Erythroblast (primary cell): ENCODE data around the gene IRF7.
A peak's percentile ranks its signal among the peaks of the same experiment; 100 is the strongest.

Source experiments
- DNase-seq, 2 experiments: peaks; one replicate each; lab custom pipeline; 2025; lab: John Stamatoyannopoulos, UW
- GATA1 ChIP-seq: IDR thresholded peaks from 2 replicates; pipeline ENCODE4 v1.6.1; 2011; ENCODE audit warnings: low read depth, mild to moderate bottlenecking, control low read depth, low read length, moderate library complexity
- POLR2A ChIP-seq: IDR thresholded peaks from 2 replicates; pipeline ENCODE4 v1.6.1; 2011; ENCODE audit warnings: mild to moderate bottlenecking, low read length

The IRF7 gene

DNA sequence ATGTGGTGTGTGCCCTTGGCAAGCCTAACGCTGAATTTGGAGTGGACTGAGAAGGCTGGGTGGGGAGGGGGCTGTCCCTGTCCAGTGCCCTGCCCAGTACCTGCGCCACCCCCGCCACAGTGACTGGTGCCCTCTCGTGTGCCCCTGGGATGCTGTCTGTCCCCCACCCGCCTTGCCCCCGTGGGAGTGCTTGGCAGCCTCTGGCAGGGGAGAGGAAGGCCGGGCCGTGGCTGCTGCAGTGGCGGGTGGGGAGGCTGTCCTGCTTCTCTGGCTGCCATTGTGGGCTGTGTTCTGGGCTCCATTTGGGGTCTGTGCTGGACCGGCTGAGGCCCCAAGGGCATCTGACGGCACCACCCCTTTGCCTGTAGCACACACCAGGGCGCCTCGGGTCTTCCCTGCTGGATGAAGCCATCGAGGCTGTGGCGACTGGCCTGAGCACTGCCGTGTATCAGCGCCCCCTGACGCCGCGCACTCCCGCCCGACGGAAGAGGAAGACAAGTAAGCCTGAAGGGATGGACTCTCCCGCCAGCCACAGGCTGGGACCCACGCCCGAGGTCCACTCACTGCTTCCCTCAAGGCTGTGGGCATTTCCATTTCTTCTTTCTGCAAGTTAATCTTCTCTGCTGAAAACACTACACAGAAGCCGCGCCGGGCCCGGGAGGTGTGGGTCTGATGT is 17.6 kb downstream of the IRF7 start:
- DNase-seq = no peak
- no peak for TF ChIP-seq GATA1
- TF ChIP-seq POLR2A = no peak

DNA sequence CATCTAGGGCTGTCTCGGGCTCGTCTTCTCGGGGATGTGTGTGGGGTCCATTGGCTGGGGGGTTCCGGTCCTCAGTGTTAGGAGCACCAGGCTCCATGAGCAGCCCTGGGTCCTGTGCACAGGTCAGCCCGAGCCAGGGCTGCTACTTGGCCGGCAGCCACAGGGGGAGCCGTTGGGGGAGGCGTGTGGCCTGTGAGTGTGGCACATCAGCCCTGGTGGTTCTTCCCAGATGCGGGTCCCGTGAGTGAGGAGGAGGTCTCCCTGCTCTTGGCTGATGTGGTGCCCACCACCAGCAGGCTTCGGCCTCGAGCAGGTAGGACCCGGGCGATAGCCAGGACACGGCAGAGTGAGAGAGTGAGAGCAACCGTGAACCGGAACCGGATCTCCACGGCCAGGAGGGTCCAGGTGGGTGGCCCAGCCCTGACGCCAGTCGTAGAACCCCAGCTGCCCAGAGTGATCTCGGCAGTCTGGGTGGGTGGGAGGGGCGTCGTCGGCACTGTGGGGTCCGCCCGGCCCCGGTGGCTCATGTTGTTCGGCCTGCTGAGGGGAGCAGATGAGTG is 18.5 kb downstream of the IRF7 start:
- DNase-seq = no peak
- TF ChIP-seq POLR2A = no peak
- TF ChIP-seq GATA1 = no peak

DNA sequence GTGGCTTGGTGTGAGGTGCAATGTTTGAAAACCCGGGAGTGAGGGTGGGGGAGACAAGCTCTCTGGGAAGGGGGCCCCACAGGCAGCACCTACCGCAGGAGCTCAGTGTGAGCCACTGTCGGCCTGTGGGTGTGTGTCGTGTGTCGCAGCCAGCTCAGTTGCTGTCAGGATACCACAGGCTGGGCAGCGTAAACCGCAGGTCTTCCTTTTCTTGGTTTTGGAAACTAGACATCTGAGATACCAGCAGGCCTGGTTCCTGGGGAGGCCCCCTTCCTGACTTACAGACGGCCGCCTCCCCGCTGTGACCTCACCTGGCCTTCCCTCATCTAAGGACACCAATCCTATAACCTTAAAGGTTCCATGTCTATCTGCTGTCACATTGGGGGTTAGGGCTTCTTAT is 19.4 kb downstream of the IRF7 start:
- no peak for TF ChIP-seq POLR2A
- TF ChIP-seq GATA1 = no peak
- DNase-seq = no peak

DNA sequence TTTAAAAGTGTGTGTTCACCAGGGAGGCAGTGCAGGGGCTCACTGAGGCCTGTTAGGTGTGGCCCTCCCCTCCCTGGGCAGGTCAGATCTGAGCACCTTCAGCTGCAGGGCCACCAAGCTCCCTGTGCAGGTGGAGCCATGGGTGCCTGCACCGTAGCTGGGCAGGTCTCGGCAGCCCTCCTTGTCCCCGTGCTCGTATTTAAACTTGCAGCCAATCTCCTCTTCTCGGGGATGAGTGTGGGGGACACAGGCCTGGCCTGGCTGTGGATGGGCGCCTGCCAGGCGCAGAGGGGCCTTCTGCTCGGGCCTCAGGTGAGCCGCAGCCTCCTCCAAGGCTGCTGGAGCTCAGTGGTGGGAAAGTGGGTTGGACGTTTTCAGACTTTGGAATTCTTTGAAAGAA is 20.4 kb downstream of the IRF7 start:
- TF ChIP-seq GATA1 (no peak), POLR2A (no peak)
- DNase-seq = no peak

DNA sequence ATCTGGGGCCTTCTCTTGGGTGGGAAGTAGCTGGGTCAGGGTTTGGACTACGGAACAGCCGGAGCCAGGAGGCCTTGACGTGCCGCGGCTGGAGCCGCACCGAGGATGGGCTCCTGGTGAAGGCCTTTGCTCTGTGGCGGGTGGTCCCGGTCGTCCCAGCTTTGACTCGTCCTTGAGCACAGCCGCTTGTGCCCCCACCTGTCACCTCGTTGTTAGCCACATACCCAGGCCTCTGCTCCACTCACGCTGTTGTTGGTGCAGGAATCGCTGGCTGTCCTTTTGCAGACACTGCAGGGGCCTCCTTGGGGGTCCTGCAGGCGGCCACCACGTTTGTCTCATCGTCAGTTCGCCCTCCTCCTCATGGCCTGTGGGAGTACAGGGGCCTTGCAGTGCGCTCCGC is 22.4 kb downstream of the IRF7 start:
- DNase-seq = no peak
- TF ChIP-seq GATA1 (no peak), POLR2A (no peak)

DNA sequence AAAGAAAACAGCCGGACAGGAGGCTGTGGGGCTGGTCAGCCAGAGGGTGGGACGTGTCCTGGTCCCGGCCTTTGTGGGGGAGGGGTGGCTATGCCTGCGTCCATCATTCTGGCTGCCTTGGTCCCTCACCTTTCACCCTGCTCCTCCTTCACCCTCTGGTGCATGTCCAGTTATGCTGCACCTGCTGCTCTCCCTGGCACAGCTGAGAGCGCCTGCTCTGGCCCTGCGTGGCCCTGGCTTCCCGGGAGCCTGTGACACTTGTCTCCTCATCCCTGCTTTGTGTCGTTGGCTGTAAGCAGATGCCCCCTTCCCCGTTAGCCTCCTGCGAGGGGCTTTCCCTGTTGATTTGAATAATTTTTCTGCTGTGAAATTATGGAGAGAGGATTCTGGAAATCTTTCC is 22.8 kb downstream of the IRF7 start:
- TF ChIP-seq POLR2A (no peak), GATA1 (no peak)
- no peak for DNase-seq

DNA sequence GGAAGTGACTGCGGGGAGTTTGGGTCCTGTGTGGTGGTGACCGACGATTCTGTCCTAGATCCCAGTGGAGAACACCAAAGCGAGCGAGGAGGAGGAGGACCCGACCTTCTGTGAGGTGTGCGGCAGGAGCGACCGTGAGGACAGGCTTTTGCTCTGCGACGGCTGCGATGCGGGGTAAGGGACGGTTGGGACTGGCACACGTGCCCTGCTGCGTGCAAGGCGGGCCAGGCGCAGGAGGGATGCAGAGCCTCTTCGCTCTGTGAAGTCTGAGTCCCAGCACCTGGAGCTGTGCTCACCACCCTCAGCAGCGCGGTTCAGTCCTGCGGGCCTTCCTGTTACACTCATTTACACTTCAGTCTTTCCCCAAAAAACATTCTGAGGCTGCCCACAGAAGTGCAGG is 23.2 kb downstream of the IRF7 start:
- no peak for DNase-seq
- no peak for TF ChIP-seq POLR2A
- TF ChIP-seq GATA1 = no peak

DNA sequence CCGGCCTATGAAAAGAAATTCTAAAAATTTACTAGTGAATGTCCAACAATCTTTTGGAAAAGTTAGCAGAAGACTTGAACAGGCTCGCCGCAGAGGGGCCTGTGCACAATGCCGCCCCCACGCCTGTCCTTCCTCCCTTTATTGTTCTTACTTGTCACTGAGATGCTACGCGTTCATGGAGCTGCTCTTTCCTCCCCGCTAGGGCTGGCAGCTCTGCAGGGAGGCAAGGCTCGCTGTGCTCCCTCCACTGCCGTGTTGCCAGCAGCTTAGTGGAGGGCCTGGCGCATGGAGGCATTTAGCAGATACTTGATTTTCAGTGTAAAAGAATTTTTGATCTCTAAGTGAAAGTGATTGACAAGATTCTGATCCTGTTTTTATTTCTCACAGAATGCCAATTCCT is 24.8 kb downstream of the IRF7 start:
- no peak for DNase-seq
- TF ChIP-seq POLR2A (no peak), GATA1 (no peak)

DNA sequence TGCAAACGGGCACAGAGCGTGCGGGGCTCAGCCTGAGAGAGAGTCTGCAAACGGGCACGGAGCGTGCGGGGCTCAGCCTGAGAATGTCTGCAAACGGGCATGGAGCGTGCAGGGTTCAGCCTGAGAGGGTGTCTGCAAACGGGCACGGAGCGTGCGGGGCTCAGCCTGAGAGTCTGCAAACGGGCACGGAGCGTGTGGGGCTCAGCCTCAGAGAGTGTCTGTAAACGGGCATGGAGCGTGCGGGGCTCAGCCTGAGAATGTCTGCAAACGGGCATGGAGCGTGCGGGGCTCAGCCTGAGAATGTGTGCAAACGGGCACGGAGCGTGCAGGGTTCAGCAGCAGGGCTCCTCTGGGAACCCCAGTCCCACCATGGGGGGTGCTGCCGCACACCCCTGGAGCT is 26.0 kb downstream of the IRF7 start:
- DNase-seq = no peak
- TF ChIP-seq GATA1 = no peak
- TF ChIP-seq POLR2A = no peak

DNA sequence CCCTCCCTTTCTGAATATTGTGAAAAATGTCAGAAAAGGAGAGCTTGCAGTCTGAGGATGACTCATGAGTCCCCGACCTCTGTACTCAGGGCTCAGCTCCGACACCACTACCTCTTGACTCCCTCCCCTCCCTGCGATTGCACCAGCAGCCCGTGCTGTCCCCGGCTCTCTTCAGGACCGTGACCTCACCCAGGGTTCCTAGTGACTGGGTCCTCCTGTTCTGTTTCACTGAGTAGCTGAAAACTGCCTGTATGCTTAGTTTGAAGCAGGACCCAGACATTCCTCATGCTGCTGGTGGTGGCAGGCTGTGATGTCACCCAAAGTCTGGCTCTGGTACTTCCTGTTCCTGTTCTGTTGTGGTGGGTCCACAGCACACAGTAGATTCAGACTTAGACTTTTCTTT is 27.8 kb downstream of the IRF7 start:
- DNase-seq = peak in 1 of 2 experiments; percentile 31
- TF ChIP-seq POLR2A = no peak
- TF ChIP-seq GATA1 = no peak

DNA sequence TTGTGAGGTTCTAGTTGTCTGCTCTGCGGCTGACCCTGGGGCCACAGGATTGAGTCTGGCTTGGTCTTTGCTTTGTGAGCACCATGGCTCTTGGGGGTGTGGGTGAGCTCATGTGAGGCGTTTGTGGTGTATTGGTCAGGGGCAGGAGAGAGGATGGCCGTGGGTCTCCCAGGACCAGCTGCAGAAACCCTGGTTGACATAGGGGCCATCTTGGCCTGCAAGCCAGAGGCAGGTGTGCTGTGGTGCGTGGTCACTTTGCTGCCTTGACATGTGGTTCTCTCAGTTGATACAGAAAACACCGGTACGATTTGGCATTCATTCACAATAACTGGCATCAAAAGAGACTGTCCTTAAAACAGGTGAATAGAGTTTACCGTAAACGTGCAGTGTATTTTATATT is 28.2 kb downstream of the IRF7 start:
- TF ChIP-seq POLR2A = no peak
- TF ChIP-seq GATA1 = no peak

DNA sequence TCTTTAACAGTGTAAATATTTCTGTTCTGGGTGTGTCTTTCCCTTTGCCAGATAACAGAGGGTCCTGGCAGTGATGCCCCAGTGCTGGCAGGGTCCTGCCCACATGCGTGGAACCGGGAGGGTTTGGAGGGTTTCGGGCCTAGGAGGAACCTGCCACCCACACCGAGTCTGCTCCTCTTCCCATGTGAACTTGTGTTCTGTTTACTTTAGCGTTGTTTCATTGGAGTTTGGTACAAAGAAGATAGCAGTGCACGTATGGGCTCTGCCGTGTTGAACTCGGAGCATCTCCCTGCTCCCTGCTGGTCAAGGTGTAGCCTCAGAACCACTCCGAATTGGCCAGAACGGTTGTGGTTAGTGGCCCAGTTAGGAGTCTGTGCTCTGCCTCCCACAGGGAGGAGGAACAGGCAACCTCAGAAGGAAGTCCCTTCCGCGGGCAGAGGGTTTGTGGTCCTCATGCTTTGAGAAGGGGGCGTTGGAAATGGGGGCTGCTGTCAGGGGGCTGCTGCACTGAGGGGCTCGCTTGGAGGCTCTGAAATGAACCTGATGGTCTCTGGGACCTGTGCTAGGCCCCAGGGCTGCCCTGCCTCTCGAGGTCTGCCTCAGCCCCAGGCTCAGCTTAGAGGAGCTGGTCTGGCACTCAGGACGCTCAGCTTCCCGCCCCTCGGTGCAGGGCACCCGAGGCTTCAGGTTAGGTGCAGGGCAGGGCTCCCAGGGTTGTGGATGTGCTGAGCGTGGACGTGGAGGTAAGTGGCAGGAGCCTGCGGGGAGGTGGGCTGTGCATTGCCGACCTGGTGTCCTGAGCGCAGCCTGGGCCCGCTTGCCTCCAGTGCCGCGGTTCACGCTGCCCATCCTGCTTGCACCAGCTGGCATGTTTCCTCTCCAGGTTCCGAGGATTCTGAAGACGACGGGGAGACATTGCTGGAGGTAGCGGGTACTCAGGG is 29.1 kb downstream of the IRF7 start:
- TF ChIP-seq GATA1 (no peak), POLR2A (no peak)
- DNase-seq = no peak

More for the DNA sequence above, 28.2 kb downstream of the IRF7 start:
- DNase-seq = no peak

DNA sequence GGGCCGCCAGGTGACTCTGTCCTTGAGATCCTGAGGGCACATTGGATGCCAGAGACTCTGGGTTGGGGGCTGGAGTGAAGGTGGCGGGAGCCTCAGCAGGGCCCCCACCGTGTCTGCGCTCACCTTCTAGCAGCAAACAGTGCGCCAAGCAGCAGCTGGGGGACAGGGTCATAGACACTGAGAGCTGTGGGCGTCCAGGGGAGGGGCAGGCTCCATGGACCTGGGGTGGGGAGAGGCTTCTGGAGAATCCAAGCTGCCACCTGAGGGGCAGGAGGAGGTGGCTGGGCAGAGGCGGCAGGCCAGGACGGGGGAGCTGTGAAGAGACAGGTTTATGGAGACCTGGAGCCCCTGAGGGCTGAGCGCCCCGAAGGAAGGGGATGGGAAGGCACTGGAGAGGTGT is 31.5 kb downstream of the IRF7 start:
- no peak for TF ChIP-seq GATA1
- no peak for TF ChIP-seq POLR2A
- DNase-seq = no peak

DNA sequence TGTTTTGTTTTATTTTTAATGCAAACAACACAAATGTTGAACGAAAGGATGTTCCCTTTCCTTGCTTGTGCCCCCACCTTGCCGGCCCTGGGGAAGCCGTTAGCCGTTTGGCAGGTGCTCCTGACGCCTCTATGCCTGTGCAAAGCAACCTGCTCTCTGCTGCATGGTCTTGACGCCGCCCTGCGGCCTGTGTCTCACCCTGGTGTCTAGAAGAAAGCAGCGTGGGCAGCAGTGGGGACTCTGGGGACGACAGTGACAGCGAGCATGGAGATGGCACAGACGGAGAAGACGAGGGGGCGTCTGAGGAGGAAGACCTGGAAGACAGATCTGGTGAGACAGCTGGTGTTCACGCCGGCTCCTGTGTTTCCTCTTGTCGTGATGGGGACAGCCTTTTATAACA is 34.0 kb downstream of the IRF7 start:
- no peak for TF ChIP-seq GATA1
- TF ChIP-seq POLR2A = no peak
- DNase-seq = no peak

DNA sequence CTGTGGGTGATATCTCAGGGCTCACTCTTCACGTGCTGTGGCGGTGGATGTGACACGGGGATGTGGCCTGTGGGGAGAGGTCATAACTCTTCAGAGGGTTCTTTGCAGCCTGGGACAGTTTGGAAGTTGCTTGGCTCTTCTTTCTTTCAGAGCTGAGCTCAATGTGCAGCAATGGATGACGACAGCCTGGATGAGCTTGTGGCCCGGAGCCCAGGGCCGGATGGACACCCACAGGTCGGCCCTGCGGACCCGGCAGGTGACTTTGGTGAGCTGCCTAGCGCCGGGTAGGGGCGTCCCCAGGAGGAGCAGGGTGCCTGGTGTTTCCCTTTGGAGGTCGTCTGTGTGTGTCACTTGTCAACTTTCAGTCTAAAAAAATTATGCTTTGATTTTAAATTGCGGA is 34.4 kb downstream of the IRF7 start:
- DNase-seq = no peak
- TF ChIP-seq GATA1 = no peak
- TF ChIP-seq POLR2A = no peak
